ENCODE data around the gene TGM1. TPM values are rescaled to one million over a fixed set of nuclear protein-coding genes. Genes with fewer than 3 reads are reported as not detected.
A peak's percentile ranks its signal among the peaks of the same experiment; 100 is the strongest.

Gene TGM1
- total RNA-seq, 1 donor from 2014 or later: 7.0 TPM

DNA sequence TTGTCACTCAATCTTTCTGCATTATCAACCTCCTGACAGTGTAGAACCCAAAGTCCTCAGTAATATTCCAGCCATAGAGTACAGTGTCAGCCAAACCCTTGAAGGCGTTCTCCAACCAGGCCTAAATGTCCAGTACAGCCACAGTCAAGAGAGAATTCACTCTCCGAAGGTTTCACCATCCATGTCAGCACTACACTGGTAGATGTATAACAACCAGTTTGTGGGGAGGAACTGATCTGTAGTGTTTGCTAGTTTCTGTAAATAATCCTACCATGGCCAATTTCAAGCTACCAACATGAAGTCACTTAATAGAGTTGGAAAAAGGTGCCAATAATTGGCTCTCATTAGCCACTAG lies 46.7 kb downstream of the TGM1 start:
- Mint-ChIP-seq H3K9me3 (ENCODE audit: low read depth) (no peaks in the 10 kb centered on the region), H3K4me3 (ENCODE audit: low read depth) (peak overlapping the region; percentile 88), H3K36me3 (ENCODE audit: insufficient read depth) (peaks cover 4% of the 10 kb centered on the region), H3K27ac (peak overlapping the region; percentile 95), H3K4me1 (ENCODE audit: low read depth) (peaks cover 22% of the 10 kb centered on the region), H3K27me3 (no peaks in the 10 kb centered on the region)
- TF ChIP-seq, protein P1, sequence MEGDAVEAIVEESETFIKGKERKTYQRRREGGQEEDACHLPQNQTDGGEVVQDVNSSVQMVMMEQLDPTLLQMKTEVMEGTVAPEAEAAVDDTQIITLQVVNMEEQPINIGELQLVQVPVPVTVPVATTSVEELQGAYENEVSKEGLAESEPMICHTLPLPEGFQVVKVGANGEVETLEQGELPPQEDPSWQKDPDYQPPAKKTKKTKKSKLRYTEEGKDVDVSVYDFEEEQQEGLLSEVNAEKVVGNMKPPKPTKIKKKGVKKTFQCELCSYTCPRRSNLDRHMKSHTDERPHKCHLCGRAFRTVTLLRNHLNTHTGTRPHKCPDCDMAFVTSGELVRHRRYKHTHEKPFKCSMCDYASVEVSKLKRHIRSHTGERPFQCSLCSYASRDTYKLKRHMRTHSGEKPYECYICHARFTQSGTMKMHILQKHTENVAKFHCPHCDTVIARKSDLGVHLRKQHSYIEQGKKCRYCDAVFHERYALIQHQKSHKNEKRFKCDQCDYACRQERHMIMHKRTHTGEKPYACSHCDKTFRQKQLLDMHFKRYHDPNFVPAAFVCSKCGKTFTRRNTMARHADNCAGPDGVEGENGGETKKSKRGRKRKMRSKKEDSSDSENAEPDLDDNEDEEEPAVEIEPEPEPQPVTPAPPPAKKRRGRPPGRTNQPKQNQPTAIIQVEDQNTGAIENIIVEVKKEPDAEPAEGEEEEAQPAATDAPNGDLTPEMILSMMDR (IDR thresholded peaks at IDR 0.05; ENCODE audit: unreplicated experiment): no peak
- no peak for DNase-seq (ENCODE audit: low spot score, unreplicated experiment)

DNA sequence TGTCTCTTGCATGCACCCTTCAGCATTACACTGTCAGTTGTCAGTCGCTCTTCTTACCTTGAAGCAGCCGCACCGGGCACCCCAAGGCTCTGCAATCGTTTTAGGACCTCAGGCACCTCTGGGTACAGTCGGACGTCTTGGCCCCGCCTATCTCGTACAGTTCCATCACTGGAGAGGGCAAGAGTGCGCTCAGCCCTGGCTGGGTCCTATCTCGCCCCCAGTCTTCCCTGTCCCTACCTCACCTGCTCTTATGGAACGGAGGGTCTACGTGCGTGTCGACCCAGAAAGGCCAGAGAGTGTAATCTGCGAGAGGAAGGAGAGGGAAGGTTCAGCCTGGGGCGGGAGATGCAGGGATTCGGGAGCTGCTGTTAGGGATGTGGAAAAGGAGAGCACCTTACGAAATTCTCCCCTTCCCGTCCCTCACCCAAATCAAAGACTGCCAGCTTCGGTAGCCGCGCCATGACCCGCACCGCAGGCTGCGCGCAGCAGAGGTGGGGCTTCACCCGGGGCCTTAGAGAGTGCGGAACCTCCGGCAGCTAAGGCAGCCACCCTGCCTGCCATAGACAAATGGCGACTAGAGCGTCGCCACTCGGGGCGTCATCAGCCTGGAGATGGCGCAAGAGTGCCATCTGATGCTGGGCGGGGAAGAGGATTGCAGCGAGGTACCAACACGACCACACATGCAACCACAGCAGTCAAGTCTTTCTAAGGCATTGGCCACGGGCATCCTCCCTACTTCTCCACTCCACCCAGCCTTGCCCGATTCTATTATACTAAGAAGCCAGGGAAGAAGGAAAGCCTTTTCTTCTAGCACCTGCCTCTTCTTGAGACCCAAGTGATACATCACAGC lies 47.3 kb downstream of the TGM1 start, which contains the start of gene MDP1:
MDP1 (minus strand) TSS at position 572 of the 850 bp plus-strand sequence; CDS start at position 461, 111 bp downstream.
- TF ChIP-seq, protein P1 (IDR thresholded peaks at IDR 0.05; ENCODE audit: unreplicated experiment): peak; percentile 64
- Mint-ChIP-seq H3K4me1 (ENCODE audit: low read depth) (peaks cover 22% of the 10 kb centered on the region), H3K4me3 (ENCODE audit: low read depth) (peak within 1 kb of the TSS; percentile 88), H3K36me3 (ENCODE audit: insufficient read depth) (peaks cover 4% of the 10 kb centered on the region), H3K27me3 (no peaks in the 10 kb centered on the region), H3K9me3 (ENCODE audit: low read depth) (no peaks in the 10 kb centered on the region), H3K27ac (peak within 1 kb of the TSS; percentile 95)
- DNase-seq (ENCODE audit: low spot score, unreplicated experiment): peak; percentile 54

DNA sequence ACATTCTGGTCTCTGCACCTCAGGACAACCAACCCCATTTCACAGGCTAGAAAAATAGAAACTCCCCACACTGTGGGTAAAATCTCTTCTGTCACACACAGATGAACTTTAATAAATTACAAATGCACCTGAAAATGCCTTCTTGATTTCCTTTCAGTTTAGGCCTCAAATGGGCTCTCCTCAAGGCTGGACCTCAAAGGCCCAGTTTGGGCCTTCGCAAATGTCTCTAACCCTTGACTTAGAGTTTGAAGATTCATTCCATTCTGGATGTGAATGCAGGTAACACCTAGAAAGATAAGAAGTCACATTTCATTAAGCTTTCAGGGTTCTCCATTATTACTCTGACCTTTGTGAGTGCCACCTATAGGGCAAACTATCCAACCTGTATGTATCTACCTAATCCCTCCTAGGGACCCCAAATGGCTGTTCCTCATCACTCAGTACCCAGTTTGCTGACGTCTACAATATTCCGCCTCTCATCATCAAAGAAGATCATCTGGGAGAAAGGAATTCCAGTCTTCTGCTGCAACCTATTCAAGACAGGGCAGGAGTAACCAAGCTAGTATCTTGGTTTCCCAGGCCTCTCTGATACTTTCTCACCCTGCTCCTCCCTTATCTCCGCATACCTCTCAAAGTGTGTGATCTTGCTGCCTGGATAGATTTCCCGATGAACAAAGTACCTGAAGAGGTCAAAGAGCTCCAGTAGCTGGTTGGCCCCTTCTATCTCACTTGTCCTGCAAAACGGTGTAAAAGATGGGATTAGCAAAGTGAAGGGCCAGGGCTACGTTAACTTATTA lies 48.9 kb downstream of the TGM1 start:
- Mint-ChIP-seq H3K27ac (peak overlapping the region; percentile 97), H3K36me3 (ENCODE audit: insufficient read depth) (peaks cover 9% of the 10 kb centered on the region), H3K4me3 (ENCODE audit: low read depth) (peak overlapping the region; percentile 92), H3K9me3 (ENCODE audit: low read depth) (no peaks in the 10 kb centered on the region), H3K4me1 (ENCODE audit: low read depth) (peaks cover 22% of the 10 kb centered on the region), H3K27me3 (no peaks in the 10 kb centered on the region)
- no peak for DNase-seq (ENCODE audit: low spot score, unreplicated experiment)
- TF ChIP-seq, protein P1 (IDR thresholded peaks at IDR 0.05; ENCODE audit: unreplicated experiment): no peak

DNA sequence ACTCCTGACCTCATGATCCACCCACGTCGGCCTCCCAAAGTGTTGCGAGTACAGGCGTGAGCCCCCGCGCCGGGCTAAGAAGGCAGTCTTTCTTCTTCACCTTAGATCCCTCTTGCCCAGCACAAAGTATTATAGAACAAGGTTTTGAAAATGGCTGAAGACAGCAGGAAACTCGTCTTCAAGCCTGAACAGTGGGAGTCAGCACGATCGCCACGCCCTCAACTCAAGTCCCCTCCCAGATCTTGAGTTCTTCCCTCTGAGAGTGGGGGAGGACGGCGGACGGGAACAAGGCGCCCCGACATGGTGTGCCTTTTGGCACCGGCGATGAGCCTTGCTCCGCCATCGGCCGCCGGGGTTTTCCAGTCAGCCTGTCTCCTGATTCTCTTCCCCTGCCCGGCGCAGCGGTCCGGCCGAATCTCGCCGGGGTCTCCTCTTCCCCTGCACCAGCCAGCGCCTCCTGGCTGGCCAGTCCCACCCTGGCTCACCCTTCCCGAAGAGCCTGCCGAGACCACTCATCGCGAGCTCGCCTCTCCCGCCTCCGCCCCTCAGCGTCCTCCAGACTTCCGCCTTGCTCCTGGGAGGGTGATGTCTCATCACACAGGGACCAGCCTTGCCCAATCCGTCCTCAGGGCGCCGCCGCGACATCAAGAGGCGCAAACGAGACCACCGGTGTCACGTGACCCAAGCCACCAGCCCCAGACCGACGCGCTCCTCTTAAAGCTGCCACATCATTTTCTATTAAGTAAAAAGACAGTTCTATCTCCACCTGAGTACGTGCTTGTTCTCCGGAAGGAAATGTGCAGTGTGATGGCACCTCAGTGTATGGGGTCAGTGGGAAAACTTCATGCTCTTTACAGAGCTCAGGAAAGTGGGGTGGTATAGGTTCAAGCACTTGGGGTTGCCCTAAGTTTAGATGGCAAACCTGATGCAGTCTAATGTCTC lies 49.8 kb downstream of the TGM1 start, which contains the start of gene CHMP4A:
CHMP4A (minus strand) TSS at position 565 of the 942 bp plus-strand sequence; CDS start at position 516, 49 bp downstream.
- H3K36me3 Mint-ChIP-seq (ENCODE audit: insufficient read depth): peaks cover 9% of the 10 kb centered on the region

More for the DNA sequence above, 49.8 kb downstream of the TGM1 start, which contains the start of gene CHMP4A:
- Mint-ChIP-seq H3K4me1 (ENCODE audit: low read depth) (peaks cover 22% of the 10 kb centered on the region), H3K9me3 (ENCODE audit: low read depth) (no peaks in the 10 kb centered on the region), H3K27ac (peak within 1 kb of the TSS; percentile 97), H3K27me3 (no peaks in the 10 kb centered on the region), H3K4me3 (ENCODE audit: low read depth) (peak within 1 kb of the TSS; percentile 92)
- peak; percentile 89 for DNase-seq (ENCODE audit: low spot score, unreplicated experiment)
- TF ChIP-seq, protein P1 (IDR thresholded peaks at IDR 0.05; ENCODE audit: unreplicated experiment): peak; percentile 15

Measured in progenitor cell of endocrine pancreas (in vitro differentiated cells).